HEK293T (cell line): ENCODE results near the gene ZNF646.

ENCODE experiments used
- ARNT ChIP-seq: fragments of 450-650 bp; IDR thresholded peaks from 2 replicates; pipeline ENCODE4 v1.6.1; 2017; ENCODE audit warnings: mild to moderate bottlenecking
- PKNOX1 ChIP-seq: fragments of 450-650 bp; IDR thresholded peaks from 2 replicates; pipeline ENCODE4 v1.6.1; 2016
- SP1 ChIP-seq: fragments of 450-650 bp; IDR thresholded peaks from 2 replicates; pipeline ENCODE4 v1.6.1; 2017
- SUZ12 ChIP-seq: fragments of 450-650 bp; IDR thresholded peaks from 2 replicates; pipeline ENCODE4 v1.6.1; 2016; ENCODE audit warnings: mild to moderate bottlenecking

DNA sequence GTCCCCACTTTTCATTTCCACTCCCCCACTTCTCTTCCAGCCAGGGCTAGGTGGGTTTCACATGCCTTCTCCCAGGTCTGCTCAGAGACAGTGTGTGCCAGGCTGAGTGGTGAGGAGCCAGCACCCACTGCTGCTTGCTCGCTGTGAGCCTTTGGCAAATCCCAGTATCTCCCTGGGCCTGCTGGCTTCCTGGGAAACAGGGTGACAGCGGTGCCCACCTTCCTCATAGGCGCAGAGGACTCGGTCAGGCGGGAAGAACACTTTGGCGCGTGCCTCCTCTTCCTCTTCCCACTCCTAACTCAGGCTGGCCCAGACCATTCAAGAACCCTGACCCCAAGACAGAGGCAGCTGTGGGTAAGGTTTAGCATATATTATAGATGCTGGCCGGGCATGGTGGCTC is 15.0 kb downstream of the ZNF646 start:
- TF ChIP-seq SUZ12 (no peak), PKNOX1 (no peak), ARNT (no peak), SP1 (no peak)
